ACC112 (cell line): ENCODE results near the gene DNAJB9.

Source experiments
- H2AFZ ChIP-seq: fragments of 200-600 bp; sonication (generic); one replicate; pipeline ENCODE4 v1.6.0; 2017; ENCODE audit warnings: antibody characterized with exemption, low read length; ENCODE audit not compliant: unreplicated experiment
- H3K27ac ChIP-seq: fragments of 200-600 bp; sonication (generic); 2 replicates; pipeline ENCODE4 v1.5.1; 2014; ENCODE audit warnings: low read depth, mild to moderate bottlenecking, antibody characterized with exemption, low read length, moderate library complexity
- H3K27me3 ChIP-seq: fragments of 200-600 bp; sonication (generic); 2 replicates; pipeline ENCODE4 v1.6.1; 2014; ENCODE audit warnings: mild to moderate bottlenecking, antibody characterized with exemption, low read length, moderate library complexity, mixed read lengths; ENCODE audit not compliant: insufficient read depth
- H3K36me3 ChIP-seq: fragments of 200-600 bp; sonication (generic); 2 replicates; pipeline ENCODE4 v1.6.1; 2016; ENCODE audit warnings: mild to moderate bottlenecking, antibody characterized with exemption, low read length, moderate library complexity, mixed read lengths; ENCODE audit not compliant: insufficient read depth
- H3K4me1 ChIP-seq: fragments of 200-600 bp; sonication (generic); one replicate; pipeline ENCODE4 v1.6.1; 2016; ENCODE audit warnings: low read length, mixed read lengths; ENCODE audit not compliant: insufficient read depth, unreplicated experiment, control insufficient read depth
- H3K4me3 ChIP-seq: fragments of 200-600 bp; sonication (generic); 2 replicates; pipeline ENCODE4 v1.5.1; 2014; ENCODE audit warnings: mild to moderate bottlenecking, low read depth, low read length
- H3K79me2 ChIP-seq: fragments of 200-600 bp; sonication (generic); one replicate; pipeline ENCODE4 v1.6.0; 2016; ENCODE audit warnings: low read length; ENCODE audit not compliant: control insufficient read depth, unreplicated experiment, insufficient read depth

DNAJB9 gene

GRCh38 chr7:108568801-108569380 is 783 bp upstream of the DNAJB9 start:
- Histone ChIP-seq H3K27ac (peak overlapping the region; percentile 95), H3K36me3 (peaks cover 12% of the 10 kb centered on the region), H3K27me3 (no peaks in the 10 kb centered on the region), H3K4me3 (peak overlapping the region; percentile 93), H2AFZ (peak overlapping the region; percentile 66), H3K4me1 (peaks cover 31% of the 10 kb centered on the region), H3K79me2 (peaks cover 46% of the 10 kb centered on the region)

DNA sequence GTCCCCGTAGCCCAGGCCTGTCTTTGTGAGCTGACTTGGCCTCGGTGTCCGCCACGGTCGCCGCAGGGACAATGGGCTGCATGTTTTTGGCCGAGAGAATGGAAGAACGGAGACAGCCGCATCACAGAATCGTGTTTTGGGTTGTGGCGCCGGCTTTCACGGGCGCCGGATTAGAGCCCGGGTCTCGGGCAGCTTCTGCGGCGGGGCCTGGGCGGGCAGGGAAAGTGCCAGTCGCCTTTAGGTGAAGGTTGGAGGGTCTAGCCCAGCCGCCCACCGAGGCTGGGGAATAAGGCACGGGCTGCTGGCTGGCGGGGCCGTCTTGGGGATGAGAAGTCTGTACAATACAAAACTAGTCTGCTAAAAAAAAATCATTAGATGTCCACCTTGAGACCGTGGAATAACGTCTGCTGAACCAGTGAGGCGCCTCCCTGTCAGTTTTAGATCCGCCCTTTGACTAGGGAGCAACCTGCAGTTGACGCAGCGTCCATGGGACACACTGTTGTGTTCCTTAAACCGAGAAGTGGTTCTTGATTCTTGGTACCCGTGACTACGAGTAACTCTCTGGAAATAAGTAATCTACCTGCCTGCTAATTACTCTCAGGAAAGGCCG is 577 bp downstream of the DNAJB9 start:
- Histone ChIP-seq H3K27ac (peak overlapping the region; percentile 82), H3K4me1 (peaks cover 31% of the 10 kb centered on the region), H3K36me3 (peaks cover 15% of the 10 kb centered on the region), H3K27me3 (no peaks in the 10 kb centered on the region), H2AFZ (peak overlapping the region; percentile 62), H3K79me2 (peaks cover 46% of the 10 kb centered on the region), H3K4me3 (peak overlapping the region; percentile 93)

DNA sequence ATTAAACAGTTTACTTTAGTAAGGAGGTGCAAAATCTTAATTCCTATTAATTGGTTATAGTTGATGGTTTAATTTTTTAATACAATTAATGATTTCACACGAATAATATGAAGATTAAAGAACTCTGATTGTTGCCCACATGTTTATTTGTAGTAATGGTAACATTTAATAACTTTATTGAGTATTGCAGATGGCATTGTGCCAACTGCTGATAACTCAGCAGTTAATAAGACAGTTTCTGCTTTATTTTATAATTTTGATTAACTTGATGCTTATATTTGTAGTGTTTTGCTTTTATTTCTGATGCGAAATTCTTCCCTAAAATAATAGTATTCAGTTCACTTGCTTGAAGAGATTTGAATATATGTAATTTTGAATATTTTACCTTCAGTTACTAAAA is 2.8 kb downstream of the DNAJB9 start:
- Histone ChIP-seq H3K4me3 (no peak overlapping the region), H3K27me3 (no peaks in the 10 kb centered on the region), H3K27ac (no peak overlapping the region), H3K79me2 (peaks cover 33% of the 10 kb centered on the region), H3K4me1 (peaks cover 22% of the 10 kb centered on the region), H2AFZ (no peak overlapping the region), H3K36me3 (peaks cover 15% of the 10 kb centered on the region)

DNA sequence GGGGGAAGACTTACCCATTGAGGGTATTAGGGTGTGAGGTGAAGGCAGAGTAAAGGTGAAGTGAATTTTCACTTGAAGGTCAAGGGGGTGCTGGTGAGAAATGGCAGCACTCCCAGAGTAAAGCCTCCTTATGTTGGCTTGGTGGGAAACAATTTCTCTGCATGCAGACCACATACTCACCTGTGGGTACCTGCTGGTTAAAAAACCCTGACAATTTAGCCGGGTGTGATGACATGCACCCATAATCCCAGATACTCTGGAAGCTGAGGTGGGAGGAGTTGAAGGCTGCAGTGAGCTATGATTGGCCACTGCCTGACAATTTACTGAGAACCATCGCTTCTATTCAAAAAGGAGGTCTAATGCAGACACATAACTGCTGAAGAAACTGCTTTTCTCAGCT is 5.5 kb downstream of the DNAJB9 start:
- Histone ChIP-seq H3K79me2 (peaks cover 16% of the 10 kb centered on the region), H3K36me3 (peaks cover 15% of the 10 kb centered on the region)

DNA sequence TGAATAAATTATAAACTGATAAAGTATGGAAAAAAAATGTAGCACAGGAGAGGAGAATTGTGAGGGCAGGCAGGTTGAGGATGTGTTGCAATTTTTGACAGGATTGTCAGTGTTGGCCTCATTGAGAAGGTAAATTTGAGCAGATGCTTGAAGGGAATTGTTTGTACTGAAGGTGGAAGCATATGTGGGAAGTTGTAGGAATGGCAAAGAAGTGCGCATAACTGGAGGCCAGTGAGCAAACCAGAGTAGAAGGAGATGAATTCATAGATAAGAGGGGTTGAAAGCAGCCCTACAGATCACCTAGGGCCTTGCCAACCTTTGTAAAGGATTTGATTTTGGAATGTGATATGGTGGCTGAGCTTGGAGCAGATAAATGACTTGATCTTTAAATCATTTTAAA is 6.4 kb downstream of the DNAJB9 start:
- no peak overlapping the region for H2AFZ ChIP-seq
- no peak overlapping the region for H3K27ac ChIP-seq
- peaks cover 15% of the 10 kb centered on the region for H3K36me3 ChIP-seq

More for the DNA sequence above, 5.5 kb downstream of the DNAJB9 start:
- peaks cover 9% of the 10 kb centered on the region for H3K4me1 ChIP-seq
- H3K4me3 ChIP-seq: no peak overlapping the region
- no peak overlapping the region for H3K27ac ChIP-seq
- H2AFZ ChIP-seq: no peak overlapping the region
- no peaks in the 10 kb centered on the region for H3K27me3 ChIP-seq

GRCh38 chr7:108578937-108579336 is 9.3 kb downstream of the DNAJB9 start:
- Histone ChIP-seq H2AFZ (no peak overlapping the region), H3K4me1 (no peaks in the 10 kb centered on the region), H3K27me3 (no peaks in the 10 kb centered on the region), H3K27ac (no peak overlapping the region), H3K36me3 (0 out of 2 replicates have a peak, but pooled peaks cover 3% of the 10 kb centered on the region), H3K79me2 (no peaks in the 10 kb centered on the region), H3K4me3 (no peak overlapping the region)

More for the DNA sequence above, 6.4 kb downstream of the DNAJB9 start:
- H3K79me2 ChIP-seq: peaks cover 8% of the 10 kb centered on the region
- H3K4me1 ChIP-seq: peaks cover 7% of the 10 kb centered on the region
- H3K27me3 ChIP-seq: no peaks in the 10 kb centered on the region
- no peak overlapping the region for H3K4me3 ChIP-seq

GRCh38 chr7:108580298-108580697 is 10.6 kb downstream of the DNAJB9 start:
- Histone ChIP-seq H3K4me1 (no peaks in the 10 kb centered on the region), H3K36me3 (no peaks in the 10 kb centered on the region), H2AFZ (no peak overlapping the region), H3K4me3 (no peak overlapping the region), H3K27me3 (no peaks in the 10 kb centered on the region), H3K79me2 (no peaks in the 10 kb centered on the region), H3K27ac (no peak overlapping the region)

GRCh38 chr7:108581655-108582491 is 12.2 kb downstream of the DNAJB9 start:
- Histone ChIP-seq H3K4me3 (no peak overlapping the region), H3K4me1 (no peaks in the 10 kb centered on the region), H3K79me2 (no peaks in the 10 kb centered on the region), H3K27ac (no peak overlapping the region), H3K36me3 (no peaks in the 10 kb centered on the region), H2AFZ (no peak overlapping the region), H3K27me3 (peaks cover 12% of the 10 kb centered on the region)

DNA sequence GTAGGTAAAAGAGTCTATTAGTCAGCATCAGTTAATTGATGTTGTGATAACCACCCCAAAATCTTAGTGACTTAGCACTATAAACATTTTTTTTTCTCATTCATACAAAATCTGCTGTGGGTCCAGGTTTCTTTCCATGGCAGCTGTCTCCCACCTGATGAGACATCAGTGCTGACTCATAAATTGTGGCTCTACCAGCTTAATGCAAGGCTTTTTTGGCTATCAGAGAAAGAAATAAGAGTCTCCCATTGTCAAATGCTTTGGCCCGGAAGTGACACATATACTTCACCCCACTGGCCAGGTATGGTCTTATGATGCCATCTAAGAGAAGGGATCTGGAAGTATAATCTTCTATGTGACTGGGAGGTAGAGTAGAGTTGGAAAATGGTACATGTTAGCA is 14.5 kb downstream of the DNAJB9 start:
- no peaks in the 10 kb centered on the region for H3K4me1 ChIP-seq
- no peak overlapping the region for H3K27ac ChIP-seq
- H3K27me3 ChIP-seq: peaks cover 16% of the 10 kb centered on the region
- H3K4me3 ChIP-seq: no peak overlapping the region
- H2AFZ ChIP-seq: no peak overlapping the region
- H3K79me2 ChIP-seq: no peaks in the 10 kb centered on the region
- H3K36me3 ChIP-seq: no peaks in the 10 kb centered on the region

- H3K36me3 ChIP-seq: no peaks in the 10 kb centered on the region
- no peaks in the 10 kb centered on the region for H3K4me1 ChIP-seq
- H2AFZ ChIP-seq: no peak overlapping the region
- no peak overlapping the region for H3K4me3 ChIP-seq
- no peaks in the 10 kb centered on the region for H3K79me2 ChIP-seq
- peaks cover 16% of the 10 kb centered on the region for H3K27me3 ChIP-seq
- H3K27ac ChIP-seq: no peak overlapping the region
These were observed 16.2 kb downstream of the DNAJB9 start for GRCh38 chr7:108585843-108586242.
